ENCODE results near the gene ATP7A. TPM values are rescaled to one million over a fixed set of nuclear protein-coding genes. Genes with fewer than 3 reads are reported as not detected.

Gene ATP7A
- total RNA-seq, 1 donor from 2014 or later, result 5.1 TPM

DNA sequence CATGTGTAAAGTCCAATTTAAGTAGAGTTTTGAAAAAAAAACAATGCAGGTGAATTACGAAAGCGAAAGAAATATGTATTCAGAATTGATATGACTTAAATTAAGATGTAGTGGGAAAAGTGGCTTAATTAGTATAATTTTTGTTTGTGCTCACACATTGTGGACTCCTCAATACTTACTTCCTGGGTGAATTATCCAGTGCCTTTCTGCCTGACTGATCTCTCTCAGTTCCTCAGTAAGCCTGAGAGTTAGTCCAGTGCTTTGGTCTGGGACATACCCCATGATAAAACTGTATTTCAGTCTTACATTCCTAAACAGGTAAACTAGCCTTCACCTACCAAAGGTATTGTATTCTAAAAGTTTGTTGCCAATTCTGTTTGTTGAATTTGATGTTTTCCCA lies 50.6 kb downstream of the ATP7A start:
- no peaks in the 10 kb centered on the region for H3K36me3 Mint-ChIP-seq
- H3F3A ChIP-seq (ENCODE audit: low read depth), result no peaks in the 10 kb centered on the region
- H3K27me3 Mint-ChIP-seq (ENCODE audit: insufficient read depth, low read depth), result no peaks in the 10 kb centered on the region
- TF ChIP-seq EZH2phosphoT487 (IDR thresholded peaks at IDR 0.05), result no peak
- TF ChIP-seq EZH2 (IDR thresholded peaks at IDR 0.05), result no peak
- TF ChIP-seq, protein P1, sequence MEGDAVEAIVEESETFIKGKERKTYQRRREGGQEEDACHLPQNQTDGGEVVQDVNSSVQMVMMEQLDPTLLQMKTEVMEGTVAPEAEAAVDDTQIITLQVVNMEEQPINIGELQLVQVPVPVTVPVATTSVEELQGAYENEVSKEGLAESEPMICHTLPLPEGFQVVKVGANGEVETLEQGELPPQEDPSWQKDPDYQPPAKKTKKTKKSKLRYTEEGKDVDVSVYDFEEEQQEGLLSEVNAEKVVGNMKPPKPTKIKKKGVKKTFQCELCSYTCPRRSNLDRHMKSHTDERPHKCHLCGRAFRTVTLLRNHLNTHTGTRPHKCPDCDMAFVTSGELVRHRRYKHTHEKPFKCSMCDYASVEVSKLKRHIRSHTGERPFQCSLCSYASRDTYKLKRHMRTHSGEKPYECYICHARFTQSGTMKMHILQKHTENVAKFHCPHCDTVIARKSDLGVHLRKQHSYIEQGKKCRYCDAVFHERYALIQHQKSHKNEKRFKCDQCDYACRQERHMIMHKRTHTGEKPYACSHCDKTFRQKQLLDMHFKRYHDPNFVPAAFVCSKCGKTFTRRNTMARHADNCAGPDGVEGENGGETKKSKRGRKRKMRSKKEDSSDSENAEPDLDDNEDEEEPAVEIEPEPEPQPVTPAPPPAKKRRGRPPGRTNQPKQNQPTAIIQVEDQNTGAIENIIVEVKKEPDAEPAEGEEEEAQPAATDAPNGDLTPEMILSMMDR (IDR thresholded peaks at IDR 0.05), result no peak
- H3K79me2 ChIP-seq (ENCODE audit: low read depth), result no peaks in the 10 kb centered on the region
- no peak overlapping the region for H3K9ac ChIP-seq
- no peaks in the 10 kb centered on the region for H3K9me3 ChIP-seq (ENCODE audit: low read depth)
- no peaks in the 10 kb centered on the region for H3K4me1 ChIP-seq
- no peak overlapping the region for H3K4me3 Mint-ChIP-seq
- H3K4me1 Mint-ChIP-seq, result no peaks in the 10 kb centered on the region
- H3K27ac Mint-ChIP-seq, result no peak overlapping the region
- H3K27ac ChIP-seq, result no peak overlapping the region
- DNase-seq (ENCODE audit: low spot score), result no peak
- no peak overlapping the region for H3K4me2 ChIP-seq
- no peak overlapping the region for H3K4me3 ChIP-seq
- no peaks in the 10 kb centered on the region for H3K27me3 ChIP-seq
- peaks cover 7% of the 10 kb centered on the region for H3K9me3 Mint-ChIP-seq
- H2AFZ ChIP-seq (replicated peaks), result no peak overlapping the region
- H3K36me3 ChIP-seq, result no peaks in the 10 kb centered on the region
- no peaks in the 10 kb centered on the region for H4K20me1 ChIP-seq (ENCODE audit: low read depth)

DNA sequence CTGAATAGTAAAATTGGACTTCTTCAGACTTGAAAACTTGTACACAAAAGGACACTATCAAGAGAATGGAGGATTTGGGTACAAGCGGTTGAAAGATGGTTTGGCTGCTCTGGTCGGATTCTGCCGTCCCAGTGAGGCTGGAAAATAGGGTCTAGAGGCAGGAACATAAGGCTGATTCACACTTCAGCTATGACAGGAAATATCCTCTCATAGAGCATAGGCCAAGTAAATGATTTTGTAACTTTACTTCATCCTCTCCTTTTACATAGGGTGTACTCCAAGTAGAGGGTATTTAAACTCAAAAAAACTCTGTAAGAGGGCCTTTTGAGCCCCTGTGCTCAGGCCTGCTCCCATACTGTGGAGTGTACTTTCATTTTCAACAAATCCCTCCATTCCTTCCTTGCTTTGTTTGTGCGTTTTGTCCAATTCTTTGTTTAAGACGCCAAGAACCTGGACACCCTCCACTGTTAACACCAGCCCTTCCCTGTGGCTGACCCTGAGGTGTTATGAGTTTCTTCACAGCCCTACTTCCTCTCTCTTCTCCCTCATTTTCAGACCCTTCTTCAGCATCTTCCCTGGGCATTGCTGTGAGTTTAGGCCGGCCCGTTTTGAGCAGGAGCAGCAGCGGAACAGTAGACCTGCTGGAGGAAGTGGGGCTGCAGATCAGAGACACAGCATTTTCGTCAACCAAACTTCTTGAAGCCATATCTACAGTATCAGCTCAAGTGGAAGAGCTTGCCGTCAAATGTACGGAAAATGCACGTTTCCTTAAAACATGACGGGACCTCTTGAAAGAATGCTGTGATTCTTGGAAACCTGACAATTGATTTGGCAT lies 51.8 kb downstream of the ATP7A start:
- no peaks in the 10 kb centered on the region for H3K36me3 Mint-ChIP-seq
- no peaks in the 10 kb centered on the region for H3K9me3 ChIP-seq (ENCODE audit: low read depth)
- peaks cover 7% of the 10 kb centered on the region for H3K9me3 Mint-ChIP-seq
- no peak for DNase-seq (ENCODE audit: low spot score)
- H3K4me1 ChIP-seq, result no peaks in the 10 kb centered on the region
- no peak overlapping the region for H3K27ac Mint-ChIP-seq
- H4K20me1 ChIP-seq (ENCODE audit: low read depth), result no peaks in the 10 kb centered on the region
- no peak overlapping the region for H3K9ac ChIP-seq
- H2AFZ ChIP-seq (replicated peaks), result no peak overlapping the region
- no peaks in the 10 kb centered on the region for H3K36me3 ChIP-seq
- TF ChIP-seq EZH2phosphoT487 (IDR thresholded peaks at IDR 0.05), result no peak
- TF ChIP-seq, protein P1 (IDR thresholded peaks at IDR 0.05), result no peak
- no peak for TF ChIP-seq EZH2 (IDR thresholded peaks at IDR 0.05)
- H3K4me2 ChIP-seq, result no peak overlapping the region
- H3F3A ChIP-seq (ENCODE audit: low read depth), result no peaks in the 10 kb centered on the region
- H3K79me2 ChIP-seq (ENCODE audit: low read depth), result no peaks in the 10 kb centered on the region
- H3K27me3 Mint-ChIP-seq (ENCODE audit: insufficient read depth, low read depth), result no peaks in the 10 kb centered on the region
- no peaks in the 10 kb centered on the region for H3K27me3 ChIP-seq
- no peak overlapping the region for H3K4me3 Mint-ChIP-seq
- H3K4me1 Mint-ChIP-seq, result no peaks in the 10 kb centered on the region
- no peak overlapping the region for H3K27ac ChIP-seq
- H3K4me3 ChIP-seq, result no peak overlapping the region

DNA sequence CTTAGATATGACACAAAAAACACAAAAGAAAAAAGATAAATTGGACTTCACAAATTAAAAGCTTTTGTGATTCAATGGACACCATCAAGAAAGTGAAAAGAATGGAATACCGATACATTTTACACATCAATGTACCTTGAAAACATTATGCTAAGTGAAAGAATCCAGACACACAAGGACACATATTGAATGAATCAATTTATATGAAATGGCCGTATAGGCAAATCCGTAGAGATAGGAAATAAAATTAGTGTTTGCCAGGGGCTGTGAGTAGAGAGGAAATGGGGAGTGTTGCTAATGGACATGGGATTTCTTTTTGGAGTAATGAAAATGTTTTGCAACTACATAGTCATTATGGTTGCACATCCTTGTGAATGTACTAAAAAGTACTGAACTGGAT lies 55.9 kb downstream of the ATP7A start:
- H3K9ac ChIP-seq, result no peak overlapping the region
- TF ChIP-seq EZH2phosphoT487 (IDR thresholded peaks at IDR 0.05) (no peak), EZH2 (IDR thresholded peaks at IDR 0.05) (no peak)
- TF ChIP-seq, protein P1 (IDR thresholded peaks at IDR 0.05), result no peak
- H3K9me3 Mint-ChIP-seq, result no peaks in the 10 kb centered on the region

More for the DNA sequence above, 55.9 kb downstream of the ATP7A start:
- H3K27me3 ChIP-seq, result no peaks in the 10 kb centered on the region
- H4K20me1 ChIP-seq (ENCODE audit: low read depth), result no peaks in the 10 kb centered on the region
- H3K4me1 Mint-ChIP-seq, result no peaks in the 10 kb centered on the region
- no peak overlapping the region for H3K4me3 ChIP-seq
- no peak overlapping the region for H2AFZ ChIP-seq (replicated peaks)
- no peak overlapping the region for H3K27ac Mint-ChIP-seq
- H3K4me1 ChIP-seq, result no peaks in the 10 kb centered on the region
- no peaks in the 10 kb centered on the region for H3K36me3 ChIP-seq
- H3K27me3 Mint-ChIP-seq (ENCODE audit: insufficient read depth, low read depth), result no peaks in the 10 kb centered on the region
- no peak overlapping the region for H3K4me2 ChIP-seq
- H3K79me2 ChIP-seq (ENCODE audit: low read depth), result no peaks in the 10 kb centered on the region
- H3K27ac ChIP-seq, result no peak overlapping the region
- DNase-seq (ENCODE audit: low spot score), result no peak
- H3K9me3 ChIP-seq (ENCODE audit: low read depth), result no peaks in the 10 kb centered on the region
- no peaks in the 10 kb centered on the region for H3F3A ChIP-seq (ENCODE audit: low read depth)
- H3K4me3 Mint-ChIP-seq, result no peak overlapping the region
- H3K36me3 Mint-ChIP-seq, result no peaks in the 10 kb centered on the region
